Ovary (tissue), 3 donors: ENCODE measurements around the gene F2RL3.

Experiments used
- CTCF ChIP-seq, 3 donors: fragments of 450-650 bp in 2 of 3; fragments of 200-600 bp in 1 of 3; IDR thresholded peaks; one replicate each; pipeline versions ENCODE4 v1.5.1 to v1.8.0; 2016 to 2022; ENCODE audit warnings: antibody characterized with exemption in 3 of 3, mild to moderate bottlenecking in 1 of 3
- EP300 ChIP-seq: sonication (generic); formaldehyde crosslinking; IDR thresholded peaks from one replicate; pipeline ENCODE4 v1.6.1; 2017; ENCODE audit warnings: antibody characterized with exemption
- POLR2A ChIP-seq: fragments of 450-650 bp; IDR thresholded peaks from one replicate; pipeline ENCODE4 v1.6.1; 2017; ENCODE audit warnings: antibody characterized with exemption, mild to moderate bottlenecking, moderate library complexity
- donor health status: DM: no; HTN: no; CAD: no.

- TF ChIP-seq CTCF (IDR thresholded peaks at IDR 0.05): no peak
- TF ChIP-seq EP300: no peak
- no peak for TF ChIP-seq POLR2A
Observed at GRCh38 chr19:16912780-16913179, 24.0 kb downstream of the F2RL3 start.
